ENCODE data around the gene RGS18. TPM values are rescaled to one million over a fixed set of nuclear protein-coding genes. Genes with fewer than 3 reads are reported as not detected.

RGS18 gene
- polyA plus RNA-seq, 2 of the 4 experiments (the other 2 are of a cell fraction): not detected

DNA sequence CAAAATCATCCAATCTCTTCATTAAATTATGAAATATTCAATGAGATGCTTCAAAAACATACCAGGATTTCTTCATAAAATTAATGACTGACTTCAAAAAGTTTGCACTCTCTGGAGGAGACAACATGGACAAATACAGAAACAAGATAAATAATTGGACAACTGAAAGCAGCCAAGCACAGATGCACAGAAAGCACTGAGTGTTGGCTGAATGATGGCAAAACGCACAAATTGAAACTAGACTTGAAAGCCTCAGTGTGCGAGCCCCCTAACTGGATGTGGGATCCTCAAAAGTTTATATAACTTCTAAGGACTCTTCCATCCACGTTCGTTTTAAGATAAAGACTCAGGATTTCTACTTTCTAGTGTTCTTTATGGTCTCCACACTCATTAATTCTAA is 27.9 kb downstream of the RGS18 start:
- ATAC-seq (no peak), FAIRE-seq (no peak), DNase-seq (ENCODE audit: low read depth in 1 of 2, low spot score in 1 of 2) (no peak)
- Histone ChIP-seq H3K4me2 (no peak overlapping the region), H3K27ac (no peak overlapping the region), H3K4me3 (no peak overlapping the region), H3K4me1 (no peaks in the 10 kb centered on the region), H3K9me3 (no peaks in the 10 kb centered on the region)
- WGBS (ENCODE audit: missing lambda C conversion rate): 29% methylated on average over 4 of the region's 4 CpGs
- CTCF ChIA-PET: no interaction called here
- POLR2A ChIA-PET: no interaction called here
- TF ChIP-seq PHF8 (IDR thresholded peaks at IDR 0.05; ENCODE audit: borderline replicate concordance, low read depth) (no peak), ZC3H11A (IDR thresholded peaks at IDR 0.05) (no peak)

DNA sequence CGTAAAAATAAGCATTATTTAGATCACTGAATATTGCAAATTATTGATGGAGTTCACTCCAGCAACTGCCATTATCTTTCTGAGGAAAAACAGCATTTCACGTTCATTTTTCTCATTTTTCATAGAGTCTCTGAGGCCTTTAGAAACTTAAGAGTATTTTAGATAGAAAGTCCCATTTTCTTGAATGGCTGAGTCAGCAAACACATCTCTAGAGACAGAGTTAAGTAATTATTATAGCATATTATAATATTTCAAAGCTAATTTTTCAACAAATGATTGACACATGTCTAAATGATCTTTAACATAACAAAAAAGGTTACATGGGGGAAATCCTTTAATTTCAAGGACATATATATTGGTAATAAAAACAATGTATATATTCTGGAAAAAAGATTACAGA is 31.8 kb downstream of the RGS18 start:
- Histone ChIP-seq H3K4me1 (no peaks in the 10 kb centered on the region), H3K27ac (no peak overlapping the region), H3K9me3 (no peaks in the 10 kb centered on the region), H3K4me2 (no peak overlapping the region), H3K4me3 (no peak overlapping the region)
- CTCF ChIA-PET: no interaction called here
- WGBS (ENCODE audit: missing lambda C conversion rate): 19% methylated on average over 2 of the region's 2 CpGs
- no peak for TF ChIP-seq NR3C1 (IDR thresholded peaks at IDR 0.05)
- peak; percentile 76 for TF ChIP-seq MAFK (IDR thresholded peaks at IDR 0.05; ENCODE audit: partially characterized antibody)
- POLR2A ChIA-PET: no interaction called here
- DNase-seq (ENCODE audit: low read depth in 1 of 2, low spot score in 1 of 2): no peak
- FAIRE-seq: no peak
- no peak for ATAC-seq

DNA sequence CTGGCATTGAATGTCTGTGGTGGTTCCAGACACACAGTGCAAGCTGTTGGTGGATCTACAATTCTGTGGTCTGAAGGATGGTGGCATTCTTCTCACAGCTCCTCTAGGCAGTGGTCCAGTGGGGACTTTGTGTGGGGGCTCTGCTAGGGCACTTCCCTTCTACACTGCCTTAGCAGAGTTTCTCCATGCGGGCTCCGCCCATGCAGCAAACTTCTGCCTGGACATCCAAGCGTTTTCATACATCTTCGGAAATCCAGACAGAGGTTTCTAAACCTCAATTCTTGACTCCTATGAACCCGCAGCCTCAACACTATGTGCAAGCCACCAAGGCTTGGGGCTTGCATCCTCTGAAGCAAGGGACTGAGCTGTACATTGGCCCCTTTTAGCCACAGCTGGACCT is 43.0 kb downstream of the RGS18 start:
- 51% methylated on average over 5 of the region's 5 CpGs for WGBS (ENCODE audit: missing lambda C conversion rate)
- no peak overlapping the region for H3K27ac ChIP-seq
- H3K4me3 ChIP-seq: no peak overlapping the region
- TF ChIP-seq ZSCAN20 (CRISPR knock-in tag; IDR thresholded peaks at IDR 0.05) (no peak), PHF8 (IDR thresholded peaks at IDR 0.05; ENCODE audit: borderline replicate concordance, low read depth) (no peak), POLR2AphosphoS2 (conservative IDR thresholded peaks at IDR 0.05; ENCODE audit: low read length) (no peak), POLR2A (IDR thresholded peaks at IDR 0.05; ENCODE audit: low read length) (no peak), ZNF302 (CRISPR knock-in tag; IDR thresholded peaks at IDR 0.05) (no peak), KDM5A (IDR thresholded peaks at IDR 0.05) (no peak)
- TF ChIP-seq, protein P1, sequence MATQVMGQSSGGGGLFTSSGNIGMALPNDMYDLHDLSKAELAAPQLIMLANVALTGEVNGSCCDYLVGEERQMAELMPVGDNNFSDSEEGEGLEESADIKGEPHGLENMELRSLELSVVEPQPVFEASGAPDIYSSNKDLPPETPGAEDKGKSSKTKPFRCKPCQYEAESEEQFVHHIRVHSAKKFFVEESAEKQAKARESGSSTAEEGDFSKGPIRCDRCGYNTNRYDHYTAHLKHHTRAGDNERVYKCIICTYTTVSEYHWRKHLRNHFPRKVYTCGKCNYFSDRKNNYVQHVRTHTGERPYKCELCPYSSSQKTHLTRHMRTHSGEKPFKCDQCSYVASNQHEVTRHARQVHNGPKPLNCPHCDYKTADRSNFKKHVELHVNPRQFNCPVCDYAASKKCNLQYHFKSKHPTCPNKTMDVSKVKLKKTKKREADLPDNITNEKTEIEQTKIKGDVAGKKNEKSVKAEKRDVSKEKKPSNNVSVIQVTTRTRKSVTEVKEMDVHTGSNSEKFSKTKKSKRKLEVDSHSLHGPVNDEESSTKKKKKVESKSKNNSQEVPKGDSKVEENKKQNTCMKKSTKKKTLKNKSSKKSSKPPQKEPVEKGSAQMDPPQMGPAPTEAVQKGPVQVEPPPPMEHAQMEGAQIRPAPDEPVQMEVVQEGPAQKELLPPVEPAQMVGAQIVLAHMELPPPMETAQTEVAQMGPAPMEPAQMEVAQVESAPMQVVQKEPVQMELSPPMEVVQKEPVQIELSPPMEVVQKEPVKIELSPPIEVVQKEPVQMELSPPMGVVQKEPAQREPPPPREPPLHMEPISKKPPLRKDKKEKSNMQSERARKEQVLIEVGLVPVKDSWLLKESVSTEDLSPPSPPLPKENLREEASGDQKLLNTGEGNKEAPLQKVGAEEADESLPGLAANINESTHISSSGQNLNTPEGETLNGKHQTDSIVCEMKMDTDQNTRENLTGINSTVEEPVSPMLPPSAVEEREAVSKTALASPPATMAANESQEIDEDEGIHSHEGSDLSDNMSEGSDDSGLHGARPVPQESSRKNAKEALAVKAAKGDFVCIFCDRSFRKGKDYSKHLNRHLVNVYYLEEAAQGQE (IDR thresholded peaks at IDR 0.05): no peak
- DNase-seq (ENCODE audit: low read depth in 1 of 2, low spot score in 1 of 2) (no peak), ATAC-seq (no peak), FAIRE-seq (no peak)
- H3K4me1 ChIP-seq: no peaks in the 10 kb centered on the region
- POLR2A ChIA-PET: no interaction called here
- no peak overlapping the region for H3K4me2 ChIP-seq
- peaks cover 4% of the 10 kb centered on the region; the same call in 1 of the 3 replicates for H3K9me3 ChIP-seq
- CTCF ChIA-PET: no interaction called here

DNA sequence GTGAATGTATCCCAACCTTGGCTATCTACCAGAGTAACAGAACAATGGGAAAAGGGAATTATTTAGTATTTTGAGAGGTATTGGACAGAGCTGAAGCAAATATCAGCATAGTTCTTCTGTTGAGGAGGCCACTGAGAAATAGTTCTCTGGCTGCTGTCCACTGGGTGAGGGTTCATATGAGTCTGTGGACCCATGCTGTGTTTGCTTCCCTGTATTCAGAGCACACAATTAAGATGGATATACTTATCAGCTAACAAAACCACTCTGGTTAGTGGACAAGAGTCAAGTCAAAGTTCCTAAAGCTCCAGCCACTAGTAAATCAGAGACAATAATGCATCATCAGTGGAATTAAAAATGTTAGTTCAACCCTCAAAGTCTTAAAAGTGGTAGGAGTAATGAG is 66.1 kb downstream of the RGS18 start:
- ChIA-PET CTCF (no interaction called here), POLR2A (no interaction called here)
- Histone ChIP-seq H3K4me2 (no peak overlapping the region), H3K27ac (no peak overlapping the region), H3K9me3 (no peaks in the 10 kb centered on the region), H3K4me1 (no peaks in the 10 kb centered on the region), H3K4me3 (no peak overlapping the region)
- FAIRE-seq (no peak), ATAC-seq (no peak), DNase-seq (ENCODE audit: low read depth in 1 of 2, low spot score in 1 of 2) (no peak)
- TF ChIP-seq ZSCAN20 (CRISPR knock-in tag; IDR thresholded peaks at IDR 0.05): no peak
- no peak for TF ChIP-seq EP300 (IDR thresholded peaks at IDR 0.05)

DNA sequence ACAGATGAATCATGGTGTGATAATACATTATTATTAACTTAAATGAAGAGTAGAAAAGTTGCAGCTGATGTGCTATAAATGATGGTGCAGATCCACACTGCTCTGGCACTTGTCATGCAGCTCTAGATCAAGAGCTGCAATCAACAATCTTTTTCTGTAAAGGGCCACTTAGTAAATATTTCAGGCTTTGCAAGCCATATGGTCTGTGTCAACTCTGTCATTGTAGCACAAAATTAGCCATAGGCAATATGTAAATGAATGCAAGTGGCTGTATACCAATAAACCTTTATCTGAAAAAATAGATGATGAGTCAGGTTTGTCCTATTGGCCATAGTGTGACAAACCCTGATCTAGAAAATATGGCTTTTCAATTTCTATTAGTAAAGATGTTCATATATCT is 66.6 kb downstream of the RGS18 start:
- ChIA-PET CTCF (no interaction called here), POLR2A (no interaction called here)
- no peak overlapping the region for H3K27ac ChIP-seq
- no peaks in the 10 kb centered on the region for H3K9me3 ChIP-seq
- no peak overlapping the region for H3K4me2 ChIP-seq
- FAIRE-seq (no peak), DNase-seq (ENCODE audit: low read depth in 1 of 2, low spot score in 1 of 2) (no peak), ATAC-seq (no peak)
- H3K4me3 ChIP-seq: no peak overlapping the region
- TF ChIP-seq KDM1A (IDR thresholded peaks at IDR 0.05; ENCODE audit: low read depth) (no peak), EHF (CRISPR knock-in tag; IDR thresholded peaks at IDR 0.05) (no peak), CBX2 (IDR thresholded peaks at IDR 0.05; ENCODE audit: borderline replicate concordance, low read depth) (no peak), RNF2 (IDR thresholded peaks at IDR 0.05; ENCODE audit: borderline replicate concordance, low read depth) (no peak)
- no peaks in the 10 kb centered on the region for H3K4me1 ChIP-seq
